HCT116 (cell line): ENCODE results near the gene ABR. TPM values are rescaled to one million over a fixed set of nuclear protein-coding genes. Genes with fewer than 3 reads are reported as not detected.

Experiments
- ATAC-seq: fragments of 200-7000 bp; cut with Tn5 transposase; 2 replicates; pipeline ENCODE4 v1.9.1; 2020; ENCODE audit warnings: mild to moderate bottlenecking, moderate library complexity
- BruUV-seq: library from RNA; stranded (reverse); fragments of 400-500 nt; replicated peaks from 2 replicates; lab custom pipeline; 2021; lab: Mats Ljungman, UMichigan
- CTCF ChIA-PET: fragments of 300-600 bp; sonication (Branson Sonifier 250); formaldehyde crosslinking; loops from one replicate; lab custom pipeline; 2021; ENCODE audit warnings: antibody characterized with exemption; lab: Charles Lee
- POLR2A ChIA-PET: fragments of 300-600, 350-600 bp; sonication (Branson Sonifier 250); formaldehyde crosslinking; loops from one replicate; lab custom pipeline; 2021; ENCODE audit warnings: antibody characterized with exemption; lab: Charles Lee
- RAD21 ChIA-PET, 2 experiments: fragments of 300-600 bp; sonication (Branson Sonifier 250); formaldehyde crosslinking; loops; one replicate each; lab custom pipeline; 2023; ENCODE audit warnings: low total read pairs in 2 of 2; ENCODE audit not compliant: uncharacterized antibody in 2 of 2, unreplicated experiment in 2 of 2, low non-redundant PET in 1 of 2; lab: Charles Lee
- DNase-seq: peaks from one replicate; pipeline ENCODE4 v3.0.0-alpha.2; 2010; ENCODE audit warnings: low read depth, low spot score
- H2AFZ ChIP-seq: fragments of 200-600 bp; shearing (Covaris generic), sonication (generic); 2 replicates; pipeline ENCODE4 v1.6.1; 2017; ENCODE audit warnings: low read depth, mixed run types, mixed read lengths, antibody characterized with exemption, low read length; ENCODE audit not compliant: poor library complexity, severe bottlenecking
- H3K27ac ChIP-seq: 2 replicates; pipeline ENCODE4 v1.5.1; 2012; ENCODE audit warnings: low read depth, low read length
- H3K27me3 ChIP-seq: fragments of 200-600 bp; sonication (generic); 2 replicates; pipeline ENCODE4 v1.6.1; 2016; ENCODE audit warnings: mixed run types, low read length, mixed read lengths; ENCODE audit not compliant: insufficient read depth
- H3K36me3 ChIP-seq, 2 experiments: fragments of 200-500 bp in 1 of 2; fragments of 200-600 bp in 1 of 2; sonication (Bioruptor generic) in 1 of 2; sonication (generic) in 1 of 2; 2 replicates each; pipeline versions ENCODE4 v1.5.1 to v1.6.1; 2014 to 2016; ENCODE audit warnings: low read length in 2 of 2, inconsistent platforms in 1 of 2, mixed read lengths in 1 of 2, mixed run types in 1 of 2; ENCODE audit not compliant: insufficient read depth in 2 of 2, control insufficient read depth in 1 of 2
- H3K4me1 ChIP-seq, 2 experiments: fragments of 200-600 bp in 1 of 2; sonication (generic) in 1 of 2; 2 replicates each; pipeline versions ENCODE4 v1.5.1 to v1.6.1; 2012 to 2017; ENCODE audit warnings: low read length in 2 of 2, inconsistent platforms in 1 of 2, mild to moderate bottlenecking in 1 of 2, mixed read lengths in 1 of 2, mixed run types in 1 of 2, moderate library complexity in 1 of 2; ENCODE audit not compliant: insufficient read depth in 2 of 2, control insufficient read depth in 1 of 2
- H3K4me2 ChIP-seq: fragments of 200-600 bp; sonication (generic); 2 replicates; pipeline ENCODE4 v1.6.1; 2017; ENCODE audit warnings: mixed run types, low read length, mixed read lengths
- H3K4me3 ChIP-seq, 2 experiments: fragments of 200-600 bp in 1 of 2; sonication (generic) in 1 of 2; replicated peaks in 1 of 2; 2 replicates each; pipeline ENCODE4 v1.5.1; 2011 to 2016; ENCODE audit warnings: low read length in 2 of 2, control low read depth in 1 of 2, low read depth in 1 of 2, mild to moderate bottlenecking in 1 of 2, mixed read lengths in 1 of 2, mixed run types in 1 of 2
- H3K79me2 ChIP-seq: fragments of 200-600 bp; sonication (generic); 2 replicates; pipeline ENCODE4 v1.6.1; 2017; ENCODE audit warnings: mild to moderate bottlenecking, mixed run types, low read length, moderate library complexity, mixed read lengths; ENCODE audit not compliant: insufficient read depth
- H3K9ac ChIP-seq: fragments of 200-600 bp; sonication (generic); 2 replicates; pipeline ENCODE4 v1.6.1; 2016; ENCODE audit warnings: low read length, mixed read lengths
- H3K9me2 ChIP-seq: fragments of 200-600 bp; sonication (generic), shearing (Covaris generic); 2 replicates; pipeline ENCODE4 v1.6.1; 2017; ENCODE audit warnings: mixed run types, mild to moderate bottlenecking, moderate library complexity; ENCODE audit not compliant: insufficient read depth
- H3K9me3 ChIP-seq, 2 experiments: fragments of 200-500 bp in 1 of 2; fragments of 200-600 bp in 1 of 2; sonication (Bioruptor generic) in 1 of 2; sonication (generic) in 1 of 2; 2 replicates each; pipeline ENCODE4 v1.6.1; 2014 to 2017; ENCODE audit warnings: low read length in 2 of 2, mixed read lengths in 2 of 2, inconsistent platforms in 1 of 2, low read depth in 1 of 2, mild to moderate bottlenecking in 1 of 2, mixed run types in 1 of 2, moderate library complexity in 1 of 2; ENCODE audit not compliant: control insufficient read depth in 1 of 2, insufficient read depth in 1 of 2
- H4K20me1 ChIP-seq: fragments of 200-600 bp; sonication (generic), shearing (Covaris generic); 2 replicates; pipeline ENCODE4 v1.6.1; 2017; ENCODE audit warnings: mixed run types, mild to moderate bottlenecking, moderate library complexity; ENCODE audit not compliant: insufficient read depth
- ATF3 ChIP-seq: IDR thresholded peaks from 2 replicates; pipeline ENCODE4 v1.6.1; 2012
- CBX3 ChIP-seq: IDR thresholded peaks from 2 replicates; pipeline ENCODE4 v1.6.1; 2012; ENCODE audit warnings: low read depth
- EZH2 ChIP-seq: fragments of 200-600 bp; sonication (generic); IDR thresholded peaks from 2 replicates; pipeline ENCODE4 v1.6.1; 2017; ENCODE audit warnings: antibody characterized with exemption, mixed run types
- FOSL1 ChIP-seq: IDR thresholded peaks from 2 replicates; pipeline ENCODE4 v1.6.1; 2012; ENCODE audit warnings: low read depth
- JUND ChIP-seq: IDR thresholded peaks from 2 replicates; pipeline ENCODE4 v1.6.1; 2012
- POLR2A ChIP-seq: IDR thresholded peaks from 2 replicates; pipeline ENCODE4 v1.7.0; 2011; ENCODE audit warnings: borderline replicate concordance; ENCODE audit not compliant: insufficient read depth, insufficient read length; ENCODE audit errors: extremely low read depth
- POLR2AphosphoS5 ChIP-seq: IDR thresholded peaks from 2 replicates; pipeline ENCODE4 v1.6.1; 2011; ENCODE audit warnings: mild to moderate bottlenecking, low read depth, low read length, moderate library complexity
- REST ChIP-seq: IDR thresholded peaks from 2 replicates; pipeline ENCODE4 v1.6.1; 2012; ENCODE audit warnings: low read depth
- SP1 ChIP-seq: IDR thresholded peaks from 2 replicates; pipeline ENCODE4 v1.6.1; 2012; ENCODE audit warnings: low read depth
- TCF7L2 ChIP-seq: IDR thresholded peaks from 2 replicates; pipeline ENCODE4 v1.7.0; 2011; ENCODE audit warnings: borderline replicate concordance, inconsistent platforms; ENCODE audit not compliant: insufficient read depth, insufficient read length; ENCODE audit errors: extremely low read depth
- YY1 ChIP-seq: IDR thresholded peaks from 2 replicates; pipeline ENCODE4 v1.6.1; 2011; ENCODE audit warnings: low read length, low read depth, moderate library complexity, mild to moderate bottlenecking; ENCODE audit not compliant: insufficient replicate concordance; ENCODE audit errors: extremely low read depth
- ZFX ChIP-seq: fragments of 450-650 bp; IDR thresholded peaks from 2 replicates; pipeline ENCODE4 v1.6.1; 2017
- intact Hi-C: fragments of 100-400 bp; cut with micrococcal nuclease; formaldehyde crosslinking; loops from 2 replicates; pipeline ENCODE4 v1.10.0; 2022
- total RNA-seq: library from RNA; stranded (reverse); gene quantifications from one replicate; pipeline ENCODE4 v1.2.1, GENCODE V29; 2021; ENCODE audit not compliant: unreplicated experiment
- TF ChIP-seq, protein P1 (sequence below): IDR thresholded peaks from 2 replicates; pipeline ENCODE4 v1.6.1; 2012

The ABR gene
- total RNA-seq, 1 experiment from 2014 or later = 58.5 TPM

GRCh38 chr17:1224330-1224729 lies 44.5 kb upstream of the ABR start (continued):
- TF ChIP-seq TCF7L2 = no peak
- no peak for TF ChIP-seq EZH2
- TF ChIP-seq FOSL1 = no peak
- TF ChIP-seq CBX3 = no peak

DNA sequence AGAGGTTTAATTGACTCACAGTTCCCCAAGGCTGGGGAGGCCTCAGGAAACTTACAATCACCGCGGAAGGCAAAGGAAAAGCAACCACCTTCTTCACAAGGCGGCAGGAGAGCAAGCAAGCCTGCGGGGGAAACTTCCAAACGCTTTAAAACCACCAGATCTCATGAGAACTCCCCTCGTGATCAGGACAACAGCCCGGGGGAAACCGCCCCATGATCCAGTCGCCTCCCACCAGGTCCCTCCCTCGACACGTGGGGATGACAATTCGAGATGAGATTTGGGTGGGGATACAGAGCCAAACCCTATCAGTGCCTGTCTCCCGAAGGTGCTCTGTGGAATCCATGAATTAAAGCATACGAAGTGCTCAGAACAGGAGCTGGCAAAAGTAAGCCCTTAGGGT lies 43.9 kb upstream of the ABR start:
- Histone ChIP-seq H3K79me2 (no peaks in the 10 kb centered on the region), H3K27ac (no peak overlapping the region), H3K9me2 (no peaks in the 10 kb centered on the region), H3K4me2 (no peak overlapping the region), H2AFZ (no peak overlapping the region), H3K4me3 (no peak overlapping the region), H3K9ac (no peak overlapping the region), H3K4me1 (no peaks in the 10 kb centered on the region), H4K20me1 (no peaks in the 10 kb centered on the region), H3K9me3 (no peaks in the 10 kb centered on the region), H3K36me3 (no peaks in the 10 kb centered on the region), H3K27me3 (no peaks in the 10 kb centered on the region)
- RAD21 ChIA-PET = no interaction called here
- no peak for TF ChIP-seq YY1
- TF ChIP-seq ZFX = no peak
- no peak for TF ChIP-seq SP1
- TF ChIP-seq TCF7L2 = no peak
- no peak for TF ChIP-seq ATF3
- TF ChIP-seq CBX3 = no peak
- no peak for TF ChIP-seq EZH2
- TF ChIP-seq POLR2AphosphoS5 = no peak
- DNase-seq (no peak), ATAC-seq (no peak)
- BruUV-seq = no TSS peak
- POLR2A ChIA-PET = no interaction called here
- CTCF ChIA-PET = no interaction called here
- intact Hi-C loops = no loop called here

DNA sequence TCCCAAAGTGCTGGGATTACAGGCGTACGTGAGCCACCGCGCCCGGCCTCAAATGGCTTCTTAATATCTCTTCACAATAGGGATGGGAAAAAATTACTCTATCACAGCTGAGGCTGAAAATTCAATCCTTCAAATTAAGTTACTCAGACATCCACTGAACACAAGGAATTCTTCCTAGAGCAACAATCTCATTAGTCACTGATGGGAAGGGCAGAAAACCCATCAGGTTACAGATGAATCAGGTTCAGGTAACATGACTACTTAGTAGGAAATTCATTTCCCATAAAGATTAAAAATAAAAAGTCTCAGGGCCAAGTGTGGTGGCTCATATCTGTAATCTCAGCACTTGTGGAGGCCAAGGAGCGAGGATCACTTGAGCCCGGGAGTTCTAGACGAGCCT lies 42.5 kb upstream of the ABR start:
- ATAC-seq = no peak
- CTCF ChIA-PET = interaction anchor here (0.6 kb wide), 1 partner anchor 113 kb away, joined by 3 read pairs; no protein-coding TSS in a partner anchor
- no TSS peak for BruUV-seq
- TF ChIP-seq, protein P1, sequence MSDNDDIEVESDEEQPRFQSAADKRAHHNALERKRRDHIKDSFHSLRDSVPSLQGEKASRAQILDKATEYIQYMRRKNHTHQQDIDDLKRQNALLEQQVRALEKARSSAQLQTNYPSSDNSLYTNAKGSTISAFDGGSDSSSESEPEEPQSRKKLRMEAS = no peak
- no peak for TF ChIP-seq JUND
- TF ChIP-seq REST = no peak
- TF ChIP-seq CBX3 = no peak
- TF ChIP-seq FOSL1 = no peak
- no peak for TF ChIP-seq EZH2
- TF ChIP-seq YY1 = no peak
- TF ChIP-seq POLR2A = no peak
- no peak for TF ChIP-seq POLR2AphosphoS5

More for the DNA sequence above, 42.5 kb upstream of the ABR start:
- Histone ChIP-seq H3K9me3 (no peaks in the 10 kb centered on the region), H3K27ac (no peak overlapping the region), H3K4me1 (no peaks in the 10 kb centered on the region), H3K4me2 (no peak overlapping the region), H4K20me1 (no peaks in the 10 kb centered on the region), H2AFZ (no peak overlapping the region), H3K27me3 (no peaks in the 10 kb centered on the region), H3K9me2 (no peaks in the 10 kb centered on the region), H3K4me3 (no peak overlapping the region), H3K9ac (no peak overlapping the region), H3K79me2 (no peaks in the 10 kb centered on the region), H3K36me3 (no peaks in the 10 kb centered on the region)
- no peak for DNase-seq
- RAD21 ChIA-PET = no interaction called here
- intact Hi-C loops = no loop called here
- POLR2A ChIA-PET = no interaction called here
